ENCODE results near the gene ABHD17B.
A peak's percentile ranks its signal among the peaks of the same experiment; 100 is the strongest.
"Not testable (repeated sequence)": the region's sequence is repeated elsewhere in the genome, so short reads cannot be mapped to it uniquely, and the experiment has no call there.

The ABHD17B gene

GRCh38 chr9:71911061-71911907, at the start of gene ABHD17B, which contains the start of gene C9orf85:
Gene ABHD17B (minus strand): TSS chr9:71911193. CDS start chr9:71875080, 36,113 bp downstream.
Gene C9orf85 (plus strand): TSS chr9:71911639. CDS start chr9:71911735, 96 bp downstream.
- DNase-seq (ENCODE audit: low spot score) = peak; percentile 97

- no peak for DNase-seq (ENCODE audit: low spot score)
Measured at GRCh38 chr9:71955300-71955915, 44.4 kb upstream of the ABHD17B start.

- not testable (repeated sequence) for DNase-seq (ENCODE audit: low spot score)
Measured at GRCh38 chr9:71954652-71955051, 43.7 kb upstream of the ABHD17B start.

GRCh38 chr9:71944754-71945375, 33.9 kb upstream of the ABHD17B start:
- DNase-seq (ENCODE audit: low spot score) = no peak

GRCh38 chr9:71941998-71942567, 31.1 kb upstream of the ABHD17B start:
- DNase-seq (ENCODE audit: low spot score) = no peak

- DNase-seq (ENCODE audit: low spot score) = no peak
Measured at GRCh38 chr9:71941060-71941568, 30.1 kb upstream of the ABHD17B start.

- no peak for DNase-seq (ENCODE audit: low spot score)
Measured at GRCh38 chr9:71937898-71938297, 26.9 kb upstream of the ABHD17B start.

GRCh38 chr9:71937070-71937625, 26.2 kb upstream of the ABHD17B start:
- DNase-seq (ENCODE audit: low spot score) = no peak

GRCh38 chr9:71936066-71936465, 25.1 kb upstream of the ABHD17B start:
- DNase-seq (ENCODE audit: low spot score) = no peak

- no peak for DNase-seq (ENCODE audit: low spot score)
Measured at GRCh38 chr9:71931166-71931565, 20.2 kb upstream of the ABHD17B start.

- no peak for DNase-seq (ENCODE audit: low spot score)
Measured at GRCh38 chr9:71929791-71930440, 18.9 kb upstream of the ABHD17B start.

GRCh38 chr9:71929223-71929622, 18.2 kb upstream of the ABHD17B start:
- DNase-seq (ENCODE audit: low spot score) = no peak

- no peak for DNase-seq (ENCODE audit: low spot score)
Measured at GRCh38 chr9:71928806-71929205, 17.8 kb upstream of the ABHD17B start.

GRCh38 chr9:71928376-71928775, 17.4 kb upstream of the ABHD17B start:
- no peak for DNase-seq (ENCODE audit: low spot score)

- no peak for DNase-seq (ENCODE audit: low spot score)
Measured at GRCh38 chr9:71925834-71926233, 14.8 kb upstream of the ABHD17B start.

- no peak for DNase-seq (ENCODE audit: low spot score)
Measured at GRCh38 chr9:71924576-71924975, 13.6 kb upstream of the ABHD17B start.

- DNase-seq (ENCODE audit: low spot score) = no peak
Measured at GRCh38 chr9:71921190-71921814, 10.3 kb upstream of the ABHD17B start.

- DNase-seq (ENCODE audit: low spot score) = no peak
Measured at GRCh38 chr9:71920456-71921189, 9.6 kb upstream of the ABHD17B start.

GRCh38 chr9:71918419-71918818, 7.4 kb upstream of the ABHD17B start:
- no peak for DNase-seq (ENCODE audit: low spot score)

GRCh38 chr9:71916834-71917534, 6.0 kb upstream of the ABHD17B start:
- no peak for DNase-seq (ENCODE audit: low spot score)

All from CD4-positive, alpha-beta T cell treated with Interleukin-6 at 100 ng/mL for 8 hours (primary cell).